PFSK-1 (cell line): Measurements from ENCODE around the gene SLCO3A1.

Experiments
- FOXP2 ChIP-seq: optimal IDR thresholded peaks from 2 replicates; pipeline ENCODE3; 2011; ENCODE audit warnings: borderline replicate concordance, control low read depth, inconsistent platforms; ENCODE audit not compliant: insufficient read depth; ENCODE audit errors: extremely low read length, extremely low read depth
- POLR2AphosphoS5 ChIP-seq: IDR thresholded peaks from 2 replicates; pipeline ENCODE4 v1.6.1; 2012; ENCODE audit warnings: low read depth, mild to moderate bottlenecking, control low read depth, low read length, moderate library complexity
- REST ChIP-seq, 2 experiments: IDR thresholded peaks; 2 replicates each; pipeline versions ENCODE4 v1.6.1 to v1.8.0; 2011 to 2012; ENCODE audit warnings: low read depth in 2 of 2, low read length in 2 of 2, control low read depth in 1 of 2, inconsistent platforms in 1 of 2, mild to moderate bottlenecking in 1 of 2, moderate library complexity in 1 of 2; ENCODE audit not compliant: insufficient read depth in 1 of 2
- SIN3A ChIP-seq: IDR thresholded peaks from 2 replicates; pipeline ENCODE4 v1.6.1; 2012; ENCODE audit warnings: mild to moderate bottlenecking, low read length, moderate library complexity, borderline replicate concordance; ENCODE audit not compliant: insufficient read depth
- TAF1 ChIP-seq: IDR thresholded peaks from 2 replicates; pipeline ENCODE4 v1.6.1; 2012; ENCODE audit warnings: low read length, control low read depth, borderline replicate concordance; ENCODE audit not compliant: insufficient read depth

SLCO3A1 gene

GRCh38 chr15:92018535-92019239 lies 165.2 kb downstream of the SLCO3A1 start:
- TF ChIP-seq TAF1 (no peak), REST (IDR thresholded peaks at IDR 0.05; ENCODE audit: insufficient read depth in 1 of 2, low read depth in 2 of 2, low read length in 2 of 2) (no peak), SIN3A (no peak), POLR2AphosphoS5 (no peak), FOXP2 (no peak)

- TF ChIP-seq FOXP2 (no peak), SIN3A (no peak), REST (IDR thresholded peaks at IDR 0.05; ENCODE audit: insufficient read depth in 1 of 2, low read depth in 2 of 2, low read length in 2 of 2) (no peak), TAF1 (no peak), POLR2AphosphoS5 (no peak)
Observed at GRCh38 chr15:92019706-92020105, 166.2 kb downstream of the SLCO3A1 start.

DNA sequence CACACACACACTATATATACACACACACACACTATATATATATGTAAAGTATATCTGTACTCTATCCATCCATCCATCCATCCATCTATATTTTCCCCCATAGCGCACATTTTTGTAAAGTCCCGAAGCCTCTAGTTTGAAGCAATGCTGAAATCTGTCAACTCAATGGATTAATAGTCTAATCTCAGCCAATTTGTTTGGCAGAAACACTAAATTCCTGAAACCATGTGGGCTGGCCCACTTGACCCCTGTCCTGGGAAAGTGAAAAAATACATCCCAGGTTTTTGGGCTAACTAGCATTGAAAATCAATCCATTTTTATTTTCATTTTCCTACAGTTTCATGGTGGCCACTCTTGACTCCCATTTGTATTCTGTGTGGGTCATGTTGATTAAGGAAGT lies 166.7 kb downstream of the SLCO3A1 start:
- TF ChIP-seq POLR2AphosphoS5 (no peak), TAF1 (no peak), FOXP2 (no peak), REST (IDR thresholded peaks at IDR 0.05; ENCODE audit: insufficient read depth in 1 of 2, low read depth in 2 of 2, low read length in 2 of 2) (no peak), SIN3A (no peak)

DNA sequence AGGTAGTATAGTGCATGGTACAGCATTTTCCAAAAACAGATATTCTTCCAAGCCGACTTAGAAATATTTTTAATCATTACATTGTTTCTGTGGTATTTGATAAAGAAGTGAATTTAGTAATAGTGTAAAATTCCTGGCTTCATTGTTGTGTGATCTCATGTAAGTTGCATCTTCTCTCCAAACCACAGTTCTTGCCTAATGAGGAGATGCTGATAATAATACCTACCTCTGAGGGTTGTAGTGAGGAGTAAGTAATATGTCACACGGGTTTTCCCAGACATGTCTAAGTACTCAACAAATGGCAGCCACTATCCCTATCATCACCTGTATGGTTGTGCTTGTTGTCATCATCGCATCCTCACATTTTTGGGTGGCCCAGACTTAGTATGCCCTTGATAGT lies 167.3 kb downstream of the SLCO3A1 start:
- TF ChIP-seq POLR2AphosphoS5, result no peak
- TF ChIP-seq SIN3A, result no peak

- TF ChIP-seq FOXP2 (no peak), REST (IDR thresholded peaks at IDR 0.05; ENCODE audit: insufficient read depth in 1 of 2, low read depth in 2 of 2, low read length in 2 of 2) (no peak), TAF1 (no peak), POLR2AphosphoS5 (no peak), SIN3A (no peak)
Observed at GRCh38 chr15:92021792-92022191, 168.3 kb downstream of the SLCO3A1 start.
